ENCODE measurements around the gene MCM6. TPM values are rescaled to one million over a fixed set of nuclear protein-coding genes. Genes with fewer than 3 reads are reported as not detected.
A peak's percentile ranks its signal among the peaks of the same experiment; 100 is the strongest.

The MCM6 gene
- polyA plus RNA-seq, 3 donors = 1.3 to 2.2 (median 1.7) TPM

- Histone ChIP-seq H4K20me1 (ENCODE audit: insufficient read depth, low read length) (no peaks in the 10 kb centered on the region), H3K36me3 (replicated peaks in 1 of 2; ENCODE audit: control insufficient read depth in 1 of 2, insufficient read depth in 2 of 2, low read length in 2 of 2) (peaks cover 28 to 85% of the 10 kb centered on the region in 2 donors), H3K4me2 (replicated peaks; ENCODE audit: extremely low read depth, low read length, poor library complexity, severe bottlenecking) (no peak overlapping the region), H2AFZ (ENCODE audit: insufficient read depth, low read depth, low read length, poor library complexity, severe bottlenecking) (no peak overlapping the region), H3K27ac (ENCODE audit: low read depth in 1 of 2, low read length in 2 of 2) (no peak overlapping the region), H3K9ac (ENCODE audit: insufficient read depth, low read length, poor library complexity, severe bottlenecking) (no peak overlapping the region), H3K27me3 (ENCODE audit: control insufficient read depth in 2 of 2, insufficient read depth in 2 of 2, low read length in 2 of 2) (no peaks in the 10 kb centered on the region), H3K4me1 (ENCODE audit: control insufficient read depth in 1 of 2, insufficient read depth in 2 of 2, low read length in 2 of 2) (no peaks in the 10 kb centered on the region), H3K79me2 (ENCODE audit: insufficient read depth, low read length) (no peaks in the 10 kb centered on the region), H3K9me3 (replicated peaks in 1 of 2; ENCODE audit: control insufficient read depth in 1 of 2, insufficient read depth in 1 of 2, low read length in 2 of 2) (no peaks in the 10 kb centered on the region), H3K4me3 (replicated peaks in 1 of 3; ENCODE audit: low read depth in 2 of 3, low read length in 3 of 3) (no peak overlapping the region)
- WGBS (ENCODE audit: insufficient coverage) = no CpG with 5 or more reads among the region's 3 CpGs
- Mint-ChIP-seq H3K27ac (no peak overlapping the region), H3K9me3 (no peaks in the 10 kb centered on the region), H3K27me3 (ENCODE audit: low read depth in 3 of 3) (peaks cover 0 to 2% (median 0%) of the 10 kb centered on the region in 3 donors), H3K4me3 (no peak overlapping the region), H3K36me3 (peaks cover 54 to 72% of the 10 kb centered on the region in 2 donors), H3K4me1 (no peaks in the 10 kb centered on the region)
- intact Hi-C loops (cut with micrococcal nuclease) = no loop called here
- no peak for TF ChIP-seq CTCF (IDR thresholded peaks at IDR 0.05)
- no peak for DNase-seq
These were observed 27.2 kb downstream of the MCM6 start for GRCh38 chr2:135849087-135849486.

GRCh38 chr2:135845997-135846396 is 30.2 kb downstream of the MCM6 start:
- H3K36me3 Mint-ChIP-seq = peaks cover 60 to 68% of the 10 kb centered on the region in 2 donors
- no peak for DNase-seq
- Histone ChIP-seq H3K36me3 (replicated peaks in 1 of 2; ENCODE audit: control insufficient read depth in 1 of 2, insufficient read depth in 2 of 2, low read length in 2 of 2) (peaks cover 28 to 73% of the 10 kb centered on the region in 2 donors), H3K4me1 (ENCODE audit: control insufficient read depth in 1 of 2, insufficient read depth in 2 of 2, low read length in 2 of 2) (peaks cover 0 to 2% of the 10 kb centered on the region in 2 donors), H3K4me3 (replicated peaks in 1 of 3; ENCODE audit: low read depth in 2 of 3, low read length in 3 of 3) (no peak overlapping the region), H2AFZ (ENCODE audit: insufficient read depth, low read depth, low read length, poor library complexity, severe bottlenecking) (no peak overlapping the region), H3K9me3 (replicated peaks in 1 of 2; ENCODE audit: control insufficient read depth in 1 of 2, insufficient read depth in 1 of 2, low read length in 2 of 2) (no peaks in the 10 kb centered on the region), H3K27me3 (ENCODE audit: control insufficient read depth in 2 of 2, insufficient read depth in 2 of 2, low read length in 2 of 2) (no peaks in the 10 kb centered on the region), H4K20me1 (ENCODE audit: insufficient read depth, low read length) (no peaks in the 10 kb centered on the region), H3K27ac (ENCODE audit: low read depth in 1 of 2, low read length in 2 of 2) (no peak overlapping the region), H3K4me2 (replicated peaks; ENCODE audit: extremely low read depth, low read length, poor library complexity, severe bottlenecking) (no peak overlapping the region), H3K79me2 (ENCODE audit: insufficient read depth, low read length) (no peaks in the 10 kb centered on the region), H3K9ac (ENCODE audit: insufficient read depth, low read length, poor library complexity, severe bottlenecking) (no peak overlapping the region)
- H3K4me1 Mint-ChIP-seq = no peaks in the 10 kb centered on the region
- no peak overlapping the region for H3K4me3 Mint-ChIP-seq
- no peaks in the 10 kb centered on the region for H3K9me3 Mint-ChIP-seq
- peak overlapping the region in 1 of 7 donors; percentile 8 for H3K27ac Mint-ChIP-seq
- H3K27me3 Mint-ChIP-seq (ENCODE audit: low read depth in 3 of 3) = peaks cover 0 to 2% (median 0%) of the 10 kb centered on the region in 3 donors
- no peak for TF ChIP-seq CTCF (IDR thresholded peaks at IDR 0.05)
- 94% methylated on average over 5 of the region's 5 CpGs for WGBS (ENCODE audit: insufficient coverage)
- intact Hi-C loops (cut with micrococcal nuclease) = no loop called here

Measured in CD14-positive monocyte (primary cell).